Epithelial cell of prostate (primary cell): ENCODE measurements around the gene CPT1B.

ENCODE experiments used
- DNase-seq: peaks from one replicate; pipeline ENCODE4 v3.0.0-alpha.2; 2011; ENCODE audit warnings: low read depth, low spot score
- H3K27ac ChIP-seq: fragments of 450-650 bp; 2 replicates; pipeline ENCODE4 v1.5.1; 2017; ENCODE audit warnings: mild to moderate bottlenecking

Gene CPT1B

GRCh38 chr22:50595189-50595588 is 17.0 kb upstream of the CPT1B start:
- DNase-seq = no peak

DNA sequence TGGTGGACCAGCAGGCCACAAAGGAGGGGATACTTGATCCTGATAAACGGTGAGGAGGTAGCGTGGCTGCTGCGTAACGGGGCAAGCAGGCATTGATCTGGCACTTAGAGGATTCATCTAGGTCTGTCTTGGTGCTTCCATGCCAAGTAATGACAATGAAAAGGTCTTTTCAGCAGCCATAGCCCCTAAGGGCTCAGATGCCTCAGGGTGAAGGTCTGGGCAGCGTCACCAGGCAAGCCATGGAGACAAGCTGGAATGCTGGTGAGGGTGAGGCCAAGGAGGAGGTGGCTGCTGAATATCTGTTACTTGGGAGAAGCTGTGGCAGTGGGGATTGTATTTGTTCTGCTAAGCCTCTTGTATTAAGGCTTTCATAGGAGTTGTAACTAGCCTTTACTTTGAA is 9.2 kb upstream of the CPT1B start:
- no peak overlapping the region for H3K27ac ChIP-seq
- DNase-seq = no peak

More at GRCh38 chr22:50595189-50595588, 17.0 kb upstream of the CPT1B start:
- H3K27ac ChIP-seq = no peak overlapping the region

- DNase-seq = no peak
- no peak overlapping the region for H3K27ac ChIP-seq
These were observed 8.2 kb upstream of the CPT1B start for GRCh38 chr22:50586416-50586815.

DNA sequence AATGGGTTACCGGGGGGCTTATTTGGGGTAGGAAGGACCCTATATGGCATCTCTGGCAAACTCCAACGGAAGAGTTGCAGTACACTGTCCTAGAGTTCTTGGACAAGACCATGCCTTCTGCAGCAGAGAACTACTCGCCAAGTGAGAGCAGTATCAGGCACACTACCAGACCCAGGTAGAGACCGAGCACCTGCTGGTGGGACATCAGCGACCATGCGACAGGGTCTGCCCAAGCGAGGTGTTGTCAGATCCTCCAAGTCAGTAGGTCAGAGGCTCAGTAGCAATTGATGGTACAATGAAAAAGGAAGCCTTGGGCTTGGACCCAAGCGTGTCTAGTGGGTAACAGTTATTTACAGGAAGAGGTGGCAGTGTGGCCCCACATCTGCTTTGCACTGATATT is 7.6 kb upstream of the CPT1B start:
- DNase-seq = no peak
- H3K27ac ChIP-seq = no peak overlapping the region

- no peak for DNase-seq
- no peak overlapping the region for H3K27ac ChIP-seq
These were observed 7.0 kb upstream of the CPT1B start for GRCh38 chr22:50585238-50585637.

GRCh38 chr22:50584106-50585096 is 6.2 kb upstream of the CPT1B start:
- no peak for DNase-seq
- no peak overlapping the region for H3K27ac ChIP-seq

GRCh38 chr22:50583294-50583861 is 5.2 kb upstream of the CPT1B start:
- DNase-seq = no peak
- peak overlapping the region; percentile 92 for H3K27ac ChIP-seq

- DNase-seq = peak; percentile 84
- H3K27ac ChIP-seq = peak within 1 kb of the TSS; percentile 92
These were observed 4.5 kb upstream of the CPT1B start, which contains the start of gene CHKB for GRCh38 chr22:50582493-50583293. TSS of gene CHKB (minus strand) at chr22:50582849. CDS start at chr22:50582781, 68 bp downstream.

- peak overlapping the region; percentile 92 for H3K27ac ChIP-seq
- no peak for DNase-seq
These were observed 3.8 kb upstream of the CPT1B start for GRCh38 chr22:50581950-50582492.

DNA sequence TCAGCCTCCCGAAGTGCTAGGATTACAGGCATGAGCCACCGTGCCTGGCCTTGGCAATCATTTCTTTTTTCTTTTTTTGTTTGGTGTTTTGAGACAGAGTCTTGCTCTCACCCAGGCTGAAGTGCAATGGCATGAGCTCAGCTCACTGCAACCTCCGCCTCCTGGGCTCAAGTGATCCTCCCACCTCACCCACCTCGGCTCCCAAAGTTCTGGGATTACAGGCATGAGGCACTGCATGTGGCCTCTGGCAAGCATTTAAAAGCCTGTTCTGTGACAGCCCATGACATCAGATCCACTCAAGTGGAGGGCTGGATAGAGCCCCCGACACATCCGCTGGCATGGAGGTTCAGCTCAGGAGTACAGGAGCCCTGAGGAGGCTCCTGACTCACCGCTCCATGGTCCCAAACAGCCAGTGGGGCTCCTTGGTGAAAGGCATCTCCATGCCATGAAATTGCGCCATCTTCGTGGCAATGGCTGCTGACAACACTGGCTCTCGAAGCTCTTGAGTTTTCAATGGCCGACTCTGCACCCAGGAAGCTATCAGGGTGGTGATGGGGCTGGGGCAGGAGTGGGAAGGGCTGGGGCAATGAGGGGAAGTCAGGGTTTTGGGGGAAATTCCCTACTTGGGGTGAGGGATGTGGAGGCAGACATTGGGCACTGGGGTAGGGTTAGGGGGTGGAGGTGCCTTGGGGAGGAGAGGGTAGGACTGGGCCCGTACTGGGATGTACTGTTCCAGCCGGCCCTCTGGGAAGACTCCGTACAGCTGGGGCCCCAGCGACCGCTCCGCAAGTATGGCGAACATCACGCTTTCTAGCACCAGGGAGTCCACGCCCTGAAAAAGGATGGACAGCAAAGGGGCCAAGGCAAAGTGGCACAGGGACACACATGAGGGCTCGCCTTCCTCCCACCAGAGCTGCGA is 3.1 kb upstream of the CPT1B start:
- peak overlapping the region; percentile 92 for H3K27ac ChIP-seq
- DNase-seq = no peak

- H3K27ac ChIP-seq = no peak overlapping the region
- no peak for DNase-seq
These were observed 1.5 kb upstream of the CPT1B start for GRCh38 chr22:50579752-50580151.

DNA sequence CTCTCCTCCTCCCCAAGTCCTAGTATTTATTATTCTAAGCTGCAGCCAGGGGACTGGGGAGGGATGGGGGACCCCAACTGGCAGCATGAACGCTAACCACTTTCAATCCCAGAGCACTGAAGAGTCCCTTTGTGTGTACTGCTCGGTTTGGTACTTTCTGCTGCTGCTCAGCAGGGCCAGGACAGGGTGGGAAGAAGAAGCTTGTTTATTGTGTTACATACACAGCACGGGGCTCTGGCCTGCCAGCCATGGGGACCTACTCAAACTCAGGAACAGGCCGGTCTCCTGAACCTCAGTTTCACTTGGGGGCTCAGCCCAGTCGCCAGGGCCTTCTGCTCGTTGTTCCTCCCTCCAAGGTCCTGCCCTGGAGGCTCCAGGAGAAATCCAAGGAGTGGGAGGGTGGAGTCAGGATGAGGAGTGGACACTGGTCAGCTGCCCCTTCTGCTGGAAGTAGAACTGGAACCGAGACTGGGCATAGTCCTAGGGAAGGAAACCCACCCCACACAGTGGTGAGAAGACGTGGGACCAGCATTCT is 616 bp upstream of the CPT1B start:
- H3K27ac ChIP-seq = no peak overlapping the region
- DNase-seq = no peak

DNA sequence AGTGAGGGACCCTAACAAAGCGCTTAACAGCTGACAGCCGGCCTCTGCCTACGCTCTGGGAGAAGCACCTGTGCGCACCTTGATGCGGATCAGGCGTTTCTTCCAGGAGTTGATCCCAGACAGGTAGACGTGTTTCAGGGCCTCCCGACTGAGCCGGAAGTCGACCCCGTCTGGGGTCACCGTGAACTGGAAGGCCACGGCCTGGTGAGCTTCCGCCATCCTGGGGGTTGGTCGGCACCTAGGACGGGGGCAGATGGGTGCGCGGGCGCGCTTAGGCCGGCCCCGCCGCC is 585 bp downstream of the CPT1B start:
- DNase-seq = no peak
- H3K27ac ChIP-seq = no peak overlapping the region

- DNase-seq = no peak
- no peak overlapping the region for H3K27ac ChIP-seq
These were observed 1.2 kb downstream of the CPT1B start for GRCh38 chr22:50576806-50577696.

- no peak for DNase-seq
- H3K27ac ChIP-seq = no peak overlapping the region
These were observed 2.2 kb downstream of the CPT1B start for GRCh38 chr22:50576070-50576469.

DNA sequence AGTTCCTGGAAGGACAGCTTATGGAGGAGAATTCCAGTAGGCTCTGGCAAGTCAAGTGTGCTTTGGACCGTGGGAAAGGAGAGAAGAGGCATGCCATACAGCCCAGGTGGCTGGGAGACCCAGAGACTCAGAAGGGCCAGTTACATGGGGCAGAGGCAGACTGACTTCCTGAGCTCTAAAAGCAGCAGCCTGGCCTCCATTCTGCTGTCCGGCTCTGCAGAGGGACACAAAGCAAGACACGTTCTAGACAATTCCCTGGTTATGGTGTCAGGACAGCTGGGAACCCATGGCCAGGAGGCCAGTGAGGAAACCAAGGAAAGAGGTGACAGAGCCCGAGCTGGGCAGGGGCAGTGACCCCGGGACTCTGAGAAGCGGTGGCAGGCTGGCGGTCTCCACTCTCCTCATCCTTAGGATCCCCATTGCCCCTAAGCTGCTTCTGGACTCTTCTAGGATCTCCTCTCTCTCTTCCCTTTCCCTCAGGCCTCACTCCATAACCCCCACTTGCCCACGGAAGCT is 2.7 kb downstream of the CPT1B start:
- DNase-seq = no peak
- H3K27ac ChIP-seq = no peak overlapping the region

DNA sequence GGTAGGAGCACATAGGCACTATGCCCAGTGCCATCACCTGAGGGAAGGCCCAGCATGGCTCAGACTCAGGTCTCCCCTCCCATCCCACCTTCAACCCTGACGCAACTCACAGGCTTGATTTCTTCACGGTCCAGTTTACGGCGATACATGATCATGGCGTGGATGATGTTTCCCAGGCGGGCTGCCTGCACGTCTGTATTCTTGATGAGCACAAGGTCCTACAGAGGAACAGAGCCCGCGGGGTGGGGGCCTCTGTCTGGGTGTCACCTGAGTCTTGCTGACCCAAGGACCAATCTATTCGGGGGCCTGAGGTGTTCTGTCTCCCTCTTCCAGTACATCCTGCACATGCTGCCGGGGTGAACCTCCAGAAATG is 3.9 kb downstream of the CPT1B start:
- H3K27ac ChIP-seq = no peak overlapping the region
- DNase-seq = no peak
